MM.1S (cell line): Measurements from ENCODE around the gene CSGALNACT2.

ENCODE experiments used
- DNase-seq: peaks from one replicate; pipeline ENCODE4 v3.0.0-alpha.2; 2015
- H2AFZ ChIP-seq: fragments of 300-600 bp; sonication (generic); 2 replicates; pipeline ENCODE4 v1.6.0; 2016; ENCODE audit warnings: antibody characterized with exemption, low read length
- H3F3A ChIP-seq: fragments of 300-600 bp; sonication (generic); 2 replicates; pipeline ENCODE4 v1.6.1; 2016; ENCODE audit warnings: mild to moderate bottlenecking, antibody characterized with exemption, low read length, moderate library complexity, mixed read lengths; ENCODE audit not compliant: insufficient read depth
- H3K27ac ChIP-seq: fragments of 300-600 bp; sonication (generic); 2 replicates; pipeline ENCODE4 v1.5.1; 2016; ENCODE audit warnings: mild to moderate bottlenecking, low read length
- H3K27me3 ChIP-seq: fragments of 300-600 bp; sonication (generic); replicated peaks from 2 replicates; pipeline ENCODE4 v1.6.0; 2016; ENCODE audit warnings: low read length; ENCODE audit not compliant: insufficient read depth
- H3K36me3 ChIP-seq: fragments of 300-600 bp; sonication (generic); replicated peaks from 2 replicates; pipeline ENCODE4 v1.6.1; 2016; ENCODE audit warnings: mild to moderate bottlenecking, low read length, mixed read lengths; ENCODE audit not compliant: insufficient read depth
- H3K4me1 ChIP-seq: fragments of 300-600 bp; sonication (generic); 2 replicates; pipeline ENCODE4 v1.6.1; 2016; ENCODE audit warnings: low read length, mixed read lengths
- H3K4me2 ChIP-seq: fragments of 300-600 bp; sonication (generic); 2 replicates; pipeline ENCODE4 v1.6.0; 2016; ENCODE audit warnings: low read depth, low read length
- H3K4me3 ChIP-seq: fragments of 300-600 bp; sonication (generic); 2 replicates; pipeline ENCODE4 v1.5.1; 2016; ENCODE audit warnings: low read length, mixed read lengths
- H3K79me2 ChIP-seq: fragments of 300-600 bp; sonication (generic); 2 replicates; pipeline ENCODE4 v1.6.1; 2016; ENCODE audit warnings: mixed run types, low read length, mixed read lengths
- H3K9ac ChIP-seq: fragments of 300-600 bp; sonication (generic); 2 replicates; pipeline ENCODE4 v1.6.1; 2016; ENCODE audit warnings: low read length, mixed read lengths
- H3K9me2 ChIP-seq: fragments of 300-600 bp; sonication (generic); replicated peaks from 2 replicates; pipeline ENCODE4 v1.6.1; 2016; ENCODE audit warnings: mild to moderate bottlenecking, low read length, mixed read lengths; ENCODE audit not compliant: insufficient read depth
- H3K9me3 ChIP-seq: fragments of 300-600 bp; sonication (generic); replicated peaks from 2 replicates; pipeline ENCODE4 v1.6.1; 2016; ENCODE audit warnings: mild to moderate bottlenecking, low read length, mixed read lengths; ENCODE audit not compliant: insufficient read depth
- H4K20me1 ChIP-seq: fragments of 300-600 bp; sonication (generic); 2 replicates; pipeline ENCODE4 v1.6.1; 2016; ENCODE audit warnings: mild to moderate bottlenecking, low read length, moderate library complexity, mixed read lengths; ENCODE audit not compliant: insufficient read depth
- EZH2 ChIP-seq: fragments of 300-600 bp; sonication (generic); optimal IDR thresholded peaks from 2 replicates; pipeline ENCODE3; 2017; ENCODE audit warnings: low read depth, mild to moderate bottlenecking, antibody characterized with exemption, low read length, mixed read lengths
- EZH2phosphoT487 ChIP-seq: fragments of 300-600 bp; sonication (generic); IDR thresholded peaks from 2 replicates; pipeline ENCODE4 v1.6.1; 2018; ENCODE audit warnings: antibody characterized with exemption, low read length
- TF ChIP-seq, protein P1 (sequence below): fragments of 300-600 bp; sonication (generic); IDR thresholded peaks from 2 replicates; pipeline ENCODE4 v1.5.1; 2016; ENCODE audit warnings: antibody characterized with exemption, low read length, mixed read lengths

Gene CSGALNACT2

DNA sequence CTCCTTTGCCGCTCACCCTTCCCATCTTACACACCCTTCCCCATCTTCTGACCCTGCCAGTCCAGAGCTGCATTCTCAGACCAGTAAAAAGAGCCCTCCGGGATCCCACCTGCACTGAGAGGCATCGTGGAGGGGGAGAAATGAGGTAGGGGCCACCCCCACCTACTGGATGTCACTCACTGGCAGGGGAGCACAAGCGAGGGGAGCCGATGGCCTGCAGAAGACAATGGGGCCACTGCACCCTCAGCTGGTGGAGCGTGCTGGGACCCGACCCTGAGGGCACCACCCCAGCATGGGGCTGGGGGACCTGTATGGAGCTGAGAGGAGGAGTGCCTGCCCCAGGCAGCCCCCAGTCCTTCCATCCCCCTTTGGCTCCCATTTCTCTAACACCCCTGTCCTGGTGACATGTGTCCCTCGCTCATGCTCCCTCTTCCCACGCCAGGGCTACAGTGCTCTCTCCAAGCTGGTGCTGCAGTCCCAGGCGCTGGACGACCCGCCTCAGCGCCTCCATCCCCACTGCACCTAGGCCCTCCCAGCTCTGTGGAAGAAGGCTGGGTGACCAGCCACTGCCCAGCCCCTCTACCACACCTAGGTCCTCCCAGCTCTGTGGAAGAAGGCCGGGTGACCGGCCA, 78.8 kb downstream of the CSGALNACT2 start:
- Histone ChIP-seq H3K9me3 (no peaks in the 10 kb centered on the region), H3K4me2 (no peak overlapping the region), H3K79me2 (no peaks in the 10 kb centered on the region), H3K9ac (no peak overlapping the region), H3K27me3 (no peaks in the 10 kb centered on the region), H2AFZ (no peak overlapping the region), H3F3A (no peaks in the 10 kb centered on the region), H3K27ac (no peak overlapping the region), H4K20me1 (no peaks in the 10 kb centered on the region), H3K9me2 (no peaks in the 10 kb centered on the region), H3K4me1 (peaks cover 10% of the 10 kb centered on the region), H3K4me3 (no peak overlapping the region), H3K36me3 (no peaks in the 10 kb centered on the region)
- TF ChIP-seq EZH2phosphoT487 (no peak), EZH2 (no peak)
- TF ChIP-seq, protein P1, sequence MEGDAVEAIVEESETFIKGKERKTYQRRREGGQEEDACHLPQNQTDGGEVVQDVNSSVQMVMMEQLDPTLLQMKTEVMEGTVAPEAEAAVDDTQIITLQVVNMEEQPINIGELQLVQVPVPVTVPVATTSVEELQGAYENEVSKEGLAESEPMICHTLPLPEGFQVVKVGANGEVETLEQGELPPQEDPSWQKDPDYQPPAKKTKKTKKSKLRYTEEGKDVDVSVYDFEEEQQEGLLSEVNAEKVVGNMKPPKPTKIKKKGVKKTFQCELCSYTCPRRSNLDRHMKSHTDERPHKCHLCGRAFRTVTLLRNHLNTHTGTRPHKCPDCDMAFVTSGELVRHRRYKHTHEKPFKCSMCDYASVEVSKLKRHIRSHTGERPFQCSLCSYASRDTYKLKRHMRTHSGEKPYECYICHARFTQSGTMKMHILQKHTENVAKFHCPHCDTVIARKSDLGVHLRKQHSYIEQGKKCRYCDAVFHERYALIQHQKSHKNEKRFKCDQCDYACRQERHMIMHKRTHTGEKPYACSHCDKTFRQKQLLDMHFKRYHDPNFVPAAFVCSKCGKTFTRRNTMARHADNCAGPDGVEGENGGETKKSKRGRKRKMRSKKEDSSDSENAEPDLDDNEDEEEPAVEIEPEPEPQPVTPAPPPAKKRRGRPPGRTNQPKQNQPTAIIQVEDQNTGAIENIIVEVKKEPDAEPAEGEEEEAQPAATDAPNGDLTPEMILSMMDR: no peak
- DNase-seq: no peak

DNA sequence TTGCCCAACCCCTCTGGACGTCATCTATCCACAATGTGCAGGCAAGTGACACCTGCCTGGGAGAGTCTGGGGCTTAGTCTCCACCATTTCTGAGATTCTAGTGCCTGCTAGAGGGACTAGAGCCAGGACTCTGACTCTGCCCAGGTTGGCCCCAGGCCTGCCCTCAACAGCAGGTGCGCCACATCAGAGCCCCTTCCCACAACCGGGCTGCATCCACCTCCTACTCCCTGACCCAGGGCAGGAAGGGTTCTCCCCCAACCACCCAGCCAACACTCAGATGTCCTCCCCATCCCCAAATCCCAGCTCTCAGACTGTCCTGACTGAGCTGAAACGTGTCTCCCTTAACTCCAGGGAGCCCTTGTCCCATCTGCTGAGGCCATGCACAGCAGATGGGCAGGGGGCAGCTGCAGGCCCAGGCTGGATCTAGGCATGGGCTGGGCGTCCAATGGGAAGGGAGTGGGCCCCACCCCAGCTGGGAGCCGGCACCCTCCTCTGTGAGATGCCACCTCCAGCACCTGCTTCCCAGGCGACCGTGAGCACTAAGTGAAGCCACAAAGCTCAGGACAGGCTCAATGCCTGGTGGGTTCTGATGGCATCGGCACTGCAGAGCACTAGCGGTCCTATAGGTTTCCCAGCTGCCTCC, 79.4 kb downstream of the CSGALNACT2 start:
- H3K4me2 ChIP-seq: no peak overlapping the region
- no peaks in the 10 kb centered on the region for H3K9me3 ChIP-seq
- no peaks in the 10 kb centered on the region for H3K79me2 ChIP-seq
- H3F3A ChIP-seq: no peaks in the 10 kb centered on the region
- H3K9ac ChIP-seq: no peak overlapping the region
- H3K27ac ChIP-seq: no peak overlapping the region
- no peaks in the 10 kb centered on the region for H3K9me2 ChIP-seq
- H4K20me1 ChIP-seq: no peaks in the 10 kb centered on the region
- H2AFZ ChIP-seq: no peak overlapping the region
- TF ChIP-seq, protein P1: no peak
- TF ChIP-seq EZH2phosphoT487 (no peak), EZH2 (no peak)
- no peak for DNase-seq
- no peaks in the 10 kb centered on the region for H3K36me3 ChIP-seq
- peaks cover 10% of the 10 kb centered on the region for H3K4me1 ChIP-seq
- no peak overlapping the region for H3K4me3 ChIP-seq
- no peaks in the 10 kb centered on the region for H3K27me3 ChIP-seq

DNA sequence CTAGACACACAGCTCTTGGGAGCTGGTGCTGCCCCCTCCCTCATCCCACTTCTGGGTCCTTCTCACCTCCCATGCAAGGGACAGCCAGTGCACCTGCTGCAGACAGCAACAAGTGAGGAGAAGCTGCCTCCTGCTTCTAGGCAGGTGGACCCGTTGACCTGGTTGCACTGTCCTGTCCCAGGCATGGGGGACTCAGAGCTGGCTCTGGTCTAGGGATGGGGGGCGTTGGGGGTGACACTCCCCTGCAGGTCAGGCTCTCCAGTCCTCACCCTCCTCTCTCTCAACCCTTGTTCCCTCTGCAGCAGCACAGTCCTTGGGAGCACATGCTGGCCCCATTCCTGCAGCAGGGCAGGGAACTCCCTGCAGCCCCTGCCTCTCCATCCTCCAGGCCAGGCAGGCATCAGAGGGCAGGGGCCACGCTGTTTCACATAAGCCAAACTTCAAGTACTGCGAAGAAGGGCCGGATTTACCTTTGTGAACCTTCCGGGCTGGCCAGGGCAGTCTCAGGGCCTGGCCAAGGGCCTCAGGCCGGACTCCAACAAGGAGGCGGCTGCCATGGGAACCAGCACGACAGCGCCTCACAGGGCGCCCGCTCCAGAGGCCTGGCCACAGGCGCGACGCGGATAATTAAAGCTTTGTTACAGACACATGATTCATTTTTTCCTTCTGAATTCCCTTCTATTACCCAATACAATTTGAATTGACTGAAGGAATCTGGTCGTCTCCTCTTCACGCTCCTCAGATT, 80.1 kb downstream of the CSGALNACT2 start:
- no peaks in the 10 kb centered on the region for H3K9me3 ChIP-seq
- no peaks in the 10 kb centered on the region for H3K9me2 ChIP-seq
- peaks cover 10% of the 10 kb centered on the region for H3K4me1 ChIP-seq
- H2AFZ ChIP-seq: no peak overlapping the region
- H3K9ac ChIP-seq: no peak overlapping the region
- H3K4me2 ChIP-seq: no peak overlapping the region
- H3K79me2 ChIP-seq: no peaks in the 10 kb centered on the region
- no peak overlapping the region for H3K27ac ChIP-seq
- no peak for TF ChIP-seq EZH2phosphoT487
- no peak for TF ChIP-seq EZH2
- TF ChIP-seq, protein P1: no peak
- H4K20me1 ChIP-seq: no peaks in the 10 kb centered on the region
- H3F3A ChIP-seq: no peaks in the 10 kb centered on the region
- no peaks in the 10 kb centered on the region for H3K36me3 ChIP-seq
- DNase-seq: no peak
- no peak overlapping the region for H3K4me3 ChIP-seq
- H3K27me3 ChIP-seq: no peaks in the 10 kb centered on the region
